BLaER1 (cell line): ENCODE data around the gene HFM1.
A peak's percentile ranks its signal among the peaks of the same experiment; 100 is the strongest.
"Not testable (repeated sequence)": the region's sequence is repeated elsewhere in the genome, so short reads cannot be mapped to it uniquely, and the experiment has no call there.

Experiments
- H3K27ac ChIP-seq: shearing (Covaris generic); formaldehyde crosslinking; 2 replicates; pipeline ENCODE4 v1.8.1; 2022
- H3K27me3 ChIP-seq: shearing (Covaris generic); formaldehyde crosslinking; 2 replicates; pipeline ENCODE4 v1.8.1; 2022
- H3K36me3 ChIP-seq: shearing (Covaris generic); formaldehyde crosslinking; 2 replicates; pipeline ENCODE4 v1.8.1; 2022
- H3K4me1 ChIP-seq: shearing (Covaris generic); formaldehyde crosslinking; 2 replicates; pipeline ENCODE4 v1.8.1; 2022
- H3K4me2 ChIP-seq: shearing (Covaris generic); formaldehyde crosslinking; 2 replicates; pipeline ENCODE4 v1.8.1; 2022
- H3K4me3 ChIP-seq: shearing (Covaris generic); formaldehyde crosslinking; 2 replicates; pipeline ENCODE4 v1.8.1; 2022
- H3K9ac ChIP-seq: shearing (Covaris generic); formaldehyde crosslinking; 2 replicates; pipeline ENCODE4 v1.8.1; 2022
- H3K9me3 ChIP-seq: shearing (Covaris generic); formaldehyde crosslinking; 2 replicates; pipeline ENCODE4 v1.8.1; 2022
- H4K20me1 ChIP-seq: shearing (Covaris generic); formaldehyde crosslinking; 2 replicates; pipeline ENCODE4 v1.8.1; 2022
- Cebpa-rat ChIP-seq: shearing (Covaris generic); IDR thresholded peaks from 2 replicates; pipeline ENCODE4 v1.8.1; 2022

The HFM1 gene

GRCh38 chr1:91404151-91405012, at the start of gene HFM1:
HFM1 (minus strand) TSS chr1:91404837; CDS start chr1:91401082, 3,755 bp downstream.
- Histone ChIP-seq H3K4me3 (peak within 1 kb of the TSS; percentile 78), H3K36me3 (no peaks in the 10 kb centered on the region), H3K4me1 (peaks cover 9% of the 10 kb centered on the region), H3K4me2 (peak within 1 kb of the TSS; percentile 87), H4K20me1 (no peaks in the 10 kb centered on the region), H3K9ac (peak within 1 kb of the TSS; percentile 88), H3K27ac (peak within 1 kb of the TSS; percentile 85), H3K9me3 (no peaks in the 10 kb centered on the region), H3K27me3 (no peaks in the 10 kb centered on the region)
- TF ChIP-seq Cebpa-rat: no peak

DNA sequence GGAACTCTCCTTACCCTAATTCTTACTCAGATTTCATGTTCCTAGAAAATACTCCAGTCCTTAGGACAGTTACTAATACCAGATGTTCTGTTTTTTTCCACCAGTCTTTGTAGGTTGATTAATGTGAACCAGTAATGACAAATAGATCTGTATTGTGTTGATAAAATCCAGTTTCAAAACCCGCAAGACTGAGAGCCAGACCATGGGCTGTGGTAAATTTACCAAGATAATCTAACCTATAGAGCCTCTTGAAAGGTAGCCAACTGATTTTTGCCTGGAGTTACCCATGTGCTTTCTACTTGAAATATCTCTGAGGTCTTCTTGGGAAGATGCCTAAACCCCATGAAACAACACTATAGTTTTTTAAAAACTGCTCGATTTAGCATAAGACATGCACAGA, 49.5 kb upstream of the HFM1 start:
- Histone ChIP-seq H3K9ac (no peak overlapping the region), H3K27ac (no peak overlapping the region), H3K4me3 (no peak overlapping the region), H3K4me1 (no peaks in the 10 kb centered on the region), H3K9me3 (no peaks in the 10 kb centered on the region), H3K4me2 (no peak overlapping the region), H3K27me3 (no peaks in the 10 kb centered on the region), H4K20me1 (no peaks in the 10 kb centered on the region), H3K36me3 (no peaks in the 10 kb centered on the region)
- no peak for TF ChIP-seq Cebpa-rat

GRCh38 chr1:91450260-91450659, 45.6 kb upstream of the HFM1 start:
- Histone ChIP-seq H3K4me1 (no peaks in the 10 kb centered on the region), H3K4me2 (no peak overlapping the region), H3K9ac (no peak overlapping the region), H3K27me3 (no peaks in the 10 kb centered on the region), H3K9me3 (no peaks in the 10 kb centered on the region), H3K4me3 (no peak overlapping the region), H4K20me1 (no peaks in the 10 kb centered on the region), H3K27ac (no peak overlapping the region), H3K36me3 (no peaks in the 10 kb centered on the region)
- TF ChIP-seq Cebpa-rat: no peak

DNA sequence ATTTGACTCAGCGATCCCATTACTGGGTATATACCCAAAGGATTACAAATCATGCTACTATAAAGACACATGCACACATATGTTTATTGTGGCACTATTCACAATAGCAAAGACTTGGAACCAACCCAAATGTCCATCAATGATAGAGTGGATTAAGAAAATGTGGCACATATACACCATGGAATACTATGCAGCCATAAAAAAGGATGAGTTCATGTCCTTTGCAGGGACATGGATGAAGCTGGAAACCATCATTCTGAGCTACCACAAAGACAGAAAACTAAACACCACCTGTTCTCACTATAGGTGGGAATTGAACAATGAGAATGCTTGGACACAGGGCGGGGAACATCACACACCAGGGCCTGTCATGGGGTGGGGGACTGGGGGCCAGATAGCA, 43.1 kb upstream of the HFM1 start:
- H3K9me3 ChIP-seq: peaks cover 14% of the 10 kb centered on the region
- not testable (repeated sequence) for H3K36me3 ChIP-seq, H4K20me1 ChIP-seq, H3K27ac ChIP-seq, H3K4me2 ChIP-seq, H3K27me3 ChIP-seq, H3K4me1 ChIP-seq, H3K9ac ChIP-seq, H3K4me3 ChIP-seq

GRCh38 chr1:91441980-91442379, 37.3 kb upstream of the HFM1 start:
- not testable (repeated sequence) for H3K27me3 ChIP-seq, H3K27ac ChIP-seq, H3K9ac ChIP-seq, H4K20me1 ChIP-seq, H3K36me3 ChIP-seq, H3K4me3 ChIP-seq, H3K4me2 ChIP-seq
- peaks cover 26% of the 10 kb centered on the region for H3K9me3 ChIP-seq
- peaks cover 41% of the 10 kb centered on the region for H3K4me1 ChIP-seq

DNA sequence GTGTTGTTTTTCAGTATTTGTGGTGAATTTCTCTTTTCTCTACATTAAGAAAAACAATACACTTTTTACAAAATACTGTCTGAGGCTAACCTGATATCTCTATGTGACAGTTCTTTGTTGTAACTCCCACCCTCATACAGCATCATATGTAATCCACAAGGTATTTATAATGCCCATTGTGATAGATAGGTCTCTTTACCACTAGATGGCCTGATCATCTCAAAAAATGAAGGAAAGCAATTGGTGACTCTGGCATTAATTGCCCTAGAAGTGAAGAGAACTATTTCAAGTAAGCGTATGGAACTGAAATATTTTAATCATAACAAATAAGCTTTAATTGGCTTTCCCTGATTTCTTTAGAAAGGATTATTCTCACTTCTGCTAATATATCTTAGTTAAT, 36.2 kb upstream of the HFM1 start:
- H3K9ac ChIP-seq: no peak overlapping the region
- H3K4me1 ChIP-seq: peaks cover 51% of the 10 kb centered on the region
- H3K27ac ChIP-seq: peak overlapping the region; percentile 77; the same call in 1 of the 2 replicates
- peaks cover 26% of the 10 kb centered on the region for H3K9me3 ChIP-seq
- no peaks in the 10 kb centered on the region for H3K36me3 ChIP-seq
- TF ChIP-seq Cebpa-rat: no peak
- no peak overlapping the region for H3K4me3 ChIP-seq
- H3K4me2 ChIP-seq: no peak overlapping the region
- no peaks in the 10 kb centered on the region for H4K20me1 ChIP-seq
- no peaks in the 10 kb centered on the region for H3K27me3 ChIP-seq

GRCh38 chr1:91439016-91439415, 34.4 kb upstream of the HFM1 start:
- peaks cover 64% of the 10 kb centered on the region for H3K4me1 ChIP-seq
- peak overlapping the region; percentile 34; the same call in 1 of the 2 replicates for H3K4me3 ChIP-seq
- H3K36me3 ChIP-seq: no peaks in the 10 kb centered on the region
- TF ChIP-seq Cebpa-rat: no peak
- H4K20me1 ChIP-seq: no peaks in the 10 kb centered on the region
- peak overlapping the region; percentile 77 for H3K27ac ChIP-seq
- peaks cover 23% of the 10 kb centered on the region for H3K9me3 ChIP-seq
- H3K4me2 ChIP-seq: peak overlapping the region; percentile 68
- H3K27me3 ChIP-seq: no peaks in the 10 kb centered on the region
- peak overlapping the region; percentile 66 for H3K9ac ChIP-seq

DNA sequence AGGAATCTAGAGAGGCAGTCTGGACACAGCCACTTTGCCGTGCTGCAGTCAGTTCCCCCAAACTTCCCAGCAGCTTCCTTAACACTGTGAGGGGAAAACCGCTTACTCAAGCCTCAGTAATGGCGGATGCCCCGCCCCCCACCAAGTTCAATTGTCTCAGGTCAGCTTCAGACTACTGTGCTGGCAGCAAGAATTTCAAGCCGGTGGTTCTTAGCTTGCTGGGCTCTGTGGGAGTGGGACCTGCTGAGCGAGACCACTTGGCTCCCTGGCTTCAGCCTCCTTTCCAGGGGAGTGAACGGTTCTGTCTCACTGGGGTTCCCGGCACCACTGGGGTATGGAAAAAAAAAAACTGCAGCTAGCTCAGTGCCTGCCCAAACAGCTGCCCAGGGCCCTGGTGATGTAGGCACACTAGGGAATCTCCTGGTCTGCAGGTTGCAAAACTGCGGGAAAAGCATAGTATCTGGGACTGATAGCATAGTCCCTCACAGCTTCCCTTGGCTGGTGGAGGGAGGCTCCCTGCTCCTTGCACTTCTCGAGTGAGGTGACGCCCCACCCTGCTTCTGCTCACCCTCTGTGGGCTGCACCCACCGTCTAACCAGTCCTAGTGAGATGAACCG, 23.7 kb upstream of the HFM1 start:
- Histone ChIP-seq H3K4me3 (no peak overlapping the region), H3K4me2 (no peak overlapping the region), H3K4me1 (no peaks in the 10 kb centered on the region), H3K9ac (no peak overlapping the region), H3K36me3 (no peaks in the 10 kb centered on the region), H4K20me1 (no peaks in the 10 kb centered on the region), H3K27ac (no peak overlapping the region), H3K27me3 (no peaks in the 10 kb centered on the region), H3K9me3 (no peaks in the 10 kb centered on the region; the same call in 1 of the 2 replicates)
- no peak for TF ChIP-seq Cebpa-rat

DNA sequence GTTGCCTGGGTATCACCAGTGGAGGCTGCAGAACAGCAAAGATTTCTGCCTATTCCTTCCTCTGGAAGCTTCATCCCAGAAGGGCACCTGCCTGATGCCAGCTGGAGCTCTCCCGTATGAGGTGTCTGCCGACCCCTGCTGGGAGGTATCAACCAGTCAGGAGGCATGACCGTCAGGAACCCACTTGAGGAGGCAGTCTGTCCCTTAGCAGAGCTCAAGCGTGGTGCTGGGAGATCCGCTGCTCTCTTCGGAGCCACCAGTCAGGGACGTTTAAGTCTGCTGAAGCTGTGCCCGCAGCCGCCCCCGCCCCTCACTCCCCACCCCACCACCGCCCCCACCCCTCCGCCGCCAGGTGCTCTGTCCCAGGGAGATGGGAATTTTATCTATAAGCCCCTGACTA, 23.1 kb upstream of the HFM1 start:
- Histone ChIP-seq H3K9ac (no peak overlapping the region), H3K4me2 (no peak overlapping the region), H3K27ac (no peak overlapping the region), H3K9me3 (no peaks in the 10 kb centered on the region; the same call in 1 of the 2 replicates), H3K27me3 (no peaks in the 10 kb centered on the region), H4K20me1 (no peaks in the 10 kb centered on the region), H3K36me3 (no peaks in the 10 kb centered on the region), H3K4me3 (no peak overlapping the region), H3K4me1 (no peaks in the 10 kb centered on the region)
- TF ChIP-seq Cebpa-rat: no peak

DNA sequence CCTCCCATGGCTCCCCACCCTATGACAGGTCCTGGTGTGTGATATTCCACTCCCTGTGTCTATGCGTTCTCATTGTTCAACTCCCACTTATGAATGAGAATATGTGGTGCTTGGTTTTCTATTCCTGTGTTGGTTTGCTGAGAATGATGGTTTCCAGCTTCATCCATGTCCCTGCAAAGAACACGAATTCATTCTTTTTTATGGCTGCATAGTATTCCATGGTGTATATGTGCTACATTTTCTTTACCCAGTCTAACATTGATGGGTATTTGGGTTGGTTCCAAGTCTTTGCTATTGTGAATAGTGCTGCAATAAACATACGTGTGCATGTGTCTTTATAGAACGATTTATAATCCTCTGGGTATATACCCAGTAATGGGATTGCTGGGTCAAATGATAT, 17.9 kb upstream of the HFM1 start:
- H3K4me3 ChIP-seq, H3K4me2 ChIP-seq, H3K9ac ChIP-seq, H3K27me3 ChIP-seq, H3K36me3 ChIP-seq, H3K27ac ChIP-seq, H3K9me3 ChIP-seq, H4K20me1 ChIP-seq, H3K4me1 ChIP-seq: not testable (repeated sequence)
